Left lung (tissue), 10 donors: ENCODE results near the gene PHACTR1. TPM values are rescaled to one million over a fixed set of nuclear protein-coding genes. Genes with fewer than 3 reads are reported as not detected.

ENCODE experiments used
- ATAC-seq: fragments of 200-7000 bp; cut with Tn5 transposase; one replicate; pipeline ENCODE4 v1.9.1; 2020; ENCODE audit warnings: moderate library complexity
- DNase-seq, 4 donors: peaks; one replicate each; pipeline ENCODE4 v3.0.0-alpha.2; 2013 to 2020
- H3K27ac ChIP-seq, 2 donors: fragments of 200-600 bp; sonication (generic) in 1 of 2; one replicate each; pipeline versions ENCODE4 v1.5.0 to v1.8.0; 2020 to 2021
- H3K27me3 ChIP-seq, 2 donors: fragments of 200-600 bp; sonication (generic) in 1 of 2; one replicate each; pipeline versions ENCODE4 v1.5.0 to v1.8.0; 2020 to 2021
- H3K36me3 ChIP-seq, 2 donors: fragments of 200-600 bp; sonication (generic) in 1 of 2; one replicate each; pipeline versions ENCODE4 v1.5.0 to v1.8.0; 2020 to 2021
- H3K4me1 ChIP-seq, 2 donors: fragments of 200-600 bp; one replicate each; pipeline ENCODE4 v1.8.0; 2021
- H3K4me3 ChIP-seq, 2 donors: fragments of 200-600 bp; sonication (generic) in 1 of 2; one replicate each; pipeline versions ENCODE4 v1.5.0 to v1.8.0; 2020 to 2021; ENCODE audit warnings: mild to moderate bottlenecking in 1 of 2
- H3K9me3 ChIP-seq, 2 donors: fragments of 200-600 bp; sonication (generic) in 1 of 2; one replicate each; pipeline versions ENCODE4 v1.5.0 to v1.8.0; 2020 to 2021
- CTCF ChIP-seq, 2 donors: fragments of 200-600 bp; sonication (generic) in 1 of 2; IDR thresholded peaks; one replicate each; pipeline versions ENCODE4 v1.5.0 to v1.8.0; 2021; ENCODE audit warnings: antibody characterized with exemption in 2 of 2
- intact Hi-C, 2 donors: fragments of 100-400 bp; cut with DNase I; formaldehyde crosslinking; loops; one replicate each; pipeline versions ENCODE4 v1.11.2 to v1.14.2; 2022
- polyA plus RNA-seq, 6 donors: library from polyadenylated mRNA; unstranded; fragments of 120-200 nt; gene quantifications; one replicate each; pipeline ENCODE4 v1.2.1, GENCODE V29; 2013; ENCODE audit not compliant: insufficient read length in 6 of 6
- total RNA-seq, 2 donors: library from RNA; stranded (reverse); fragmentation: NEBNext Ultra II Directional; extraction: Animal tissue kit (Norgen Biotek cat#: 25700); gene quantifications; one replicate each; pipeline ENCODE4 v1.2.1, GENCODE V29; 2021
- donor health status: DM: no; HTN: yes; CAD: no.
- donor health status: DM: no; HTN: no; CAD: no.

The PHACTR1 gene
- total and polyA plus RNA-seq, 8 donors: 12.1 to 53.3 (median 15.8) TPM

GRCh38 chr6:12865671-12866181, 149.2 kb downstream of the PHACTR1 start:
- Histone ChIP-seq H3K27ac (no peak overlapping the region), H3K27me3 (peaks cover 0 to 13% of the 10 kb centered on the region in 2 donors)
- TF ChIP-seq CTCF (IDR thresholded peaks at IDR 0.05): no peak

GRCh38 chr6:12866422-12867029, 150.0 kb downstream of the PHACTR1 start:
- no peak for TF ChIP-seq CTCF (IDR thresholded peaks at IDR 0.05)
- no peaks in the 10 kb centered on the region for H3K4me1 ChIP-seq
- H3K27me3 ChIP-seq: peaks cover 0 to 17% of the 10 kb centered on the region in 2 donors
- ATAC-seq: no peak
- H3K27ac ChIP-seq: no peak overlapping the region
- H3K36me3 ChIP-seq: no peaks in the 10 kb centered on the region
- no peak for DNase-seq
- H3K4me3 ChIP-seq: no peak overlapping the region
- H3K9me3 ChIP-seq: no peaks in the 10 kb centered on the region
- intact Hi-C loops: no loop called here

More at GRCh38 chr6:12865671-12866181, 149.2 kb downstream of the PHACTR1 start:
- DNase-seq (no peak), ATAC-seq (no peak)
- no peak overlapping the region for H3K4me3 ChIP-seq
- no peaks in the 10 kb centered on the region for H3K36me3 ChIP-seq
- no peaks in the 10 kb centered on the region for H3K4me1 ChIP-seq
- no peaks in the 10 kb centered on the region for H3K9me3 ChIP-seq
- intact Hi-C loops: no loop called here

GRCh38 chr6:12869816-12870432, 153.4 kb downstream of the PHACTR1 start:
- peaks cover 0 to 17% of the 10 kb centered on the region in 2 donors for H3K27me3 ChIP-seq
- no peak for DNase-seq
- no peaks in the 10 kb centered on the region for H3K9me3 ChIP-seq
- no peaks in the 10 kb centered on the region for H3K36me3 ChIP-seq
- TF ChIP-seq CTCF (IDR thresholded peaks at IDR 0.05): no peak
- no peak overlapping the region for H3K4me3 ChIP-seq
- no peaks in the 10 kb centered on the region for H3K4me1 ChIP-seq
- intact Hi-C loops: no loop called here
- no peak overlapping the region for H3K27ac ChIP-seq
- no peak for ATAC-seq

GRCh38 chr6:12873691-12874090, 157.1 kb downstream of the PHACTR1 start:
- Histone ChIP-seq H3K9me3 (no peaks in the 10 kb centered on the region), H3K27me3 (peaks cover 0 to 23% of the 10 kb centered on the region in 2 donors), H3K36me3 (no peaks in the 10 kb centered on the region), H3K27ac (no peak overlapping the region), H3K4me3 (no peak overlapping the region), H3K4me1 (no peaks in the 10 kb centered on the region)
- no peak for TF ChIP-seq CTCF (IDR thresholded peaks at IDR 0.05)
- ATAC-seq (no peak), DNase-seq (peak in 1 of 4 donors; percentile 10)
- intact Hi-C loops: no loop called here

- intact Hi-C loops: no loop called here
- Histone ChIP-seq H3K9me3 (no peaks in the 10 kb centered on the region), H3K4me1 (no peaks in the 10 kb centered on the region), H3K27me3 (peaks cover 0 to 13% of the 10 kb centered on the region in 2 donors), H3K36me3 (no peaks in the 10 kb centered on the region), H3K4me3 (no peak overlapping the region), H3K27ac (no peak overlapping the region)
- DNase-seq: no peak
- no peak for ATAC-seq
- TF ChIP-seq CTCF (IDR thresholded peaks at IDR 0.05): no peak
Observed at GRCh38 chr6:12875051-12875450, 158.5 kb downstream of the PHACTR1 start.
